HG03469 (cell line): ENCODE measurements around the gene REELD1.

Experiments used
- ATAC-seq: cut with Tn5 transposase; IDR thresholded peaks from one replicate; pipeline ENCODE4 v1.9.1; 2021; ENCODE audit warnings: mild to moderate bottlenecking, moderate library complexity, moderate number of reproducible peaks; ENCODE audit not compliant: unreplicated experiment

Gene REELD1

GRCh38 chr4:146263793-146264192 lies 49.5 kb downstream of the REELD1 start:
- no peak for ATAC-seq

- no peak for ATAC-seq
These were observed 51.7 kb downstream of the REELD1 start for GRCh38 chr4:146265950-146266490.

- ATAC-seq = no peak
These were observed 53.5 kb downstream of the REELD1 start for GRCh38 chr4:146267826-146268225.

- peak; percentile 47 for ATAC-seq
These were observed 54.9 kb downstream of the REELD1 start for GRCh38 chr4:146269228-146269653.

- no peak for ATAC-seq
These were observed 57.1 kb downstream of the REELD1 start for GRCh38 chr4:146271466-146271865.

- peak; percentile 74 for ATAC-seq
These were observed 59.0 kb downstream of the REELD1 start for GRCh38 chr4:146273204-146273901.

- no peak for ATAC-seq
These were observed 60.4 kb downstream of the REELD1 start for GRCh38 chr4:146274774-146275173.

GRCh38 chr4:146275370-146275769 lies 61.0 kb downstream of the REELD1 start:
- ATAC-seq = no peak

- ATAC-seq = no peak
These were observed 64.6 kb downstream of the REELD1 start for GRCh38 chr4:146278986-146279385.
